Measurements from ENCODE around the gene ADAMTS18.

The ADAMTS18 gene

GRCh38 chr16:77302249-77302648, 132.6 kb downstream of the ADAMTS18 start:
- DNase-seq (ENCODE audit: low spot score) (no peak), ATAC-seq (ENCODE audit: low read depth) (no peak)
- Histone ChIP-seq H3K4me3 (ENCODE audit: severe bottlenecking) (no peak overlapping the region), H3K9me3 (ENCODE audit: severe bottlenecking) (no peaks in the 10 kb centered on the region), H3K36me3 (ENCODE audit: low read depth) (no peaks in the 10 kb centered on the region), H3K27ac (ENCODE audit: poor library complexity, severe bottlenecking) (no peak overlapping the region), H3K27me3 (ENCODE audit: insufficient read depth, poor library complexity, severe bottlenecking) (no peaks in the 10 kb centered on the region), H3K4me1 (ENCODE audit: insufficient read depth, poor library complexity, severe bottlenecking) (peaks cover 25% of the 10 kb centered on the region)
- TF ChIP-seq, protein P1, sequence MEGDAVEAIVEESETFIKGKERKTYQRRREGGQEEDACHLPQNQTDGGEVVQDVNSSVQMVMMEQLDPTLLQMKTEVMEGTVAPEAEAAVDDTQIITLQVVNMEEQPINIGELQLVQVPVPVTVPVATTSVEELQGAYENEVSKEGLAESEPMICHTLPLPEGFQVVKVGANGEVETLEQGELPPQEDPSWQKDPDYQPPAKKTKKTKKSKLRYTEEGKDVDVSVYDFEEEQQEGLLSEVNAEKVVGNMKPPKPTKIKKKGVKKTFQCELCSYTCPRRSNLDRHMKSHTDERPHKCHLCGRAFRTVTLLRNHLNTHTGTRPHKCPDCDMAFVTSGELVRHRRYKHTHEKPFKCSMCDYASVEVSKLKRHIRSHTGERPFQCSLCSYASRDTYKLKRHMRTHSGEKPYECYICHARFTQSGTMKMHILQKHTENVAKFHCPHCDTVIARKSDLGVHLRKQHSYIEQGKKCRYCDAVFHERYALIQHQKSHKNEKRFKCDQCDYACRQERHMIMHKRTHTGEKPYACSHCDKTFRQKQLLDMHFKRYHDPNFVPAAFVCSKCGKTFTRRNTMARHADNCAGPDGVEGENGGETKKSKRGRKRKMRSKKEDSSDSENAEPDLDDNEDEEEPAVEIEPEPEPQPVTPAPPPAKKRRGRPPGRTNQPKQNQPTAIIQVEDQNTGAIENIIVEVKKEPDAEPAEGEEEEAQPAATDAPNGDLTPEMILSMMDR (IDR thresholded peaks at IDR 0.05; ENCODE audit: poor library complexity, severe bottlenecking), result no peak

- Histone ChIP-seq H3K9me3 (ENCODE audit: severe bottlenecking) (no peaks in the 10 kb centered on the region), H3K27me3 (ENCODE audit: insufficient read depth, poor library complexity, severe bottlenecking) (no peaks in the 10 kb centered on the region), H3K27ac (ENCODE audit: poor library complexity, severe bottlenecking) (no peak overlapping the region), H3K4me1 (ENCODE audit: insufficient read depth, poor library complexity, severe bottlenecking) (peaks cover 28% of the 10 kb centered on the region), H3K4me3 (ENCODE audit: severe bottlenecking) (no peak overlapping the region), H3K36me3 (ENCODE audit: low read depth) (no peaks in the 10 kb centered on the region)
- DNase-seq (ENCODE audit: low spot score) (no peak), ATAC-seq (ENCODE audit: low read depth) (no peak)
- TF ChIP-seq, protein P1 (IDR thresholded peaks at IDR 0.05; ENCODE audit: poor library complexity, severe bottlenecking), result no peak
Measured at GRCh38 chr16:77300256-77300655, 134.6 kb downstream of the ADAMTS18 start.

DNA sequence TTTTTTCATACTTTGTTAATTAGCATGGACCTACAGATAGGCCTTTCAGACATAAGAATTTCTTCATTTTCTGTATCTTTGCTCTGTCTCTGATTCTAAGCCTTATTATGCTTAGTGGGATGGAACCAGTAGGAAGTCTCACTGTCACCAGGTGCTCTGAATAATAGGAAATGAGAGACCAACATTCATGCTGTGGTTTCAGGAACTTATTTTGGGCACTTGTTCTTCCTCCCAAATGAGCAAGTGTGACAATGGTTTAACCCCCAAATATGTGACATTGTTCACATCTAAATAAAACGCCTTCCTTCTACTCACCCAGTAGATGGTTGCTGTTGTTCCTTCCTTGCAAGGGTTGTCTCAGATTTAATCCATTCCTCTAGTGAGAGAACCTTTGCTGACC, 135.4 kb downstream of the ADAMTS18 start:
- Histone ChIP-seq H3K4me3 (ENCODE audit: severe bottlenecking) (no peak overlapping the region), H3K4me1 (ENCODE audit: insufficient read depth, poor library complexity, severe bottlenecking) (peaks cover 28% of the 10 kb centered on the region), H3K27me3 (ENCODE audit: insufficient read depth, poor library complexity, severe bottlenecking) (no peaks in the 10 kb centered on the region), H3K27ac (ENCODE audit: poor library complexity, severe bottlenecking) (peak overlapping the region; percentile 58), H3K36me3 (ENCODE audit: low read depth) (no peaks in the 10 kb centered on the region), H3K9me3 (ENCODE audit: severe bottlenecking) (no peaks in the 10 kb centered on the region)
- ATAC-seq (ENCODE audit: low read depth) (no peak), DNase-seq (ENCODE audit: low spot score) (no peak)
- TF ChIP-seq, protein P1 (IDR thresholded peaks at IDR 0.05; ENCODE audit: poor library complexity, severe bottlenecking), result no peak

DNA sequence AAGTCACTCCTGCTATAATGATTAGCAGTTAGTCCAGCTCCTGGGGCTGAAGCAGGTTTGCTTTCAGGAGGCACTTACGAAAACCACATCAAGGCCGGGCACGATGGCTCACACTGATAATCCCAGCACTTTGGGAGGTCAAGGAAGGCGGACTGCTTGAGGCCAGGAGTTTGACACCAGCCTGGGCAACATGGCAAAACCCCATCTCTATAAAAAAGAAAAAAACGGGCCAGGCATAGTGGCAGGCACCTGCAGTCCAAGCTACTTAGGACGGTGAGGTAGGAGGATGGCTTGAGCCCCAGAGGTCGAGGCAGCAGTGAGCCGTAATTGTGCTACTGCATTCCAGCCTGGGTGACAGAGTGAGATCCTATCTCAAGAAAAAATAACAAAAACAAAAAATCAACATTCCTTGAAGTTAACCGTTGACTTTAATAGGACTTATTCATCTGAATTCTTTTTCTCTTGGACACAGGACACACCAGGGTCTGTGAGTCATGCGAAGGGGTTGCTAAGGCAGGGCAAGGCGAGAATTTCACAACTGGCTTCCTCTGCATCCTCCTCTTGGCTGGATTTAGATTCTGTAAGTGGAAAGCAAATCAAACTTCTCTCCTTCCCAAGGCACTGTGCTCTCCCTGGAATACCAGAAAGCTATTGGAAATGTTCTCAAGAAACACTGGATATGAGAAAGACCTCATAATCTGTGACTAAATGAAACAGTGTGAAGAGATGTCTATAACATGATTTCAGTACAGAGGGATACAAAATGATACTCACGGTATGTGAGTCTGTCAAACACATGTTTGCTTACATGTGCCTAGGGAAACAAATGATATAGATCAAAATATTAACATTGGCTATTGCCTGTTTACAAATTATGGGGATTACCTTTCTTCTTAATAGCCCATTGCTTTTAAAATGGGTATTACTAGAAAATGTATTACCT, 136.1 kb downstream of the ADAMTS18 start:
- H3K4me3 ChIP-seq (ENCODE audit: severe bottlenecking), result no peak overlapping the region
- H3K36me3 ChIP-seq (ENCODE audit: low read depth), result no peaks in the 10 kb centered on the region
- TF ChIP-seq, protein P1 (IDR thresholded peaks at IDR 0.05; ENCODE audit: poor library complexity, severe bottlenecking), result no peak
- H3K27ac ChIP-seq (ENCODE audit: poor library complexity, severe bottlenecking), result peak overlapping the region; percentile 58
- H3K27me3 ChIP-seq (ENCODE audit: insufficient read depth, poor library complexity, severe bottlenecking), result no peaks in the 10 kb centered on the region
- peaks cover 28% of the 10 kb centered on the region for H3K4me1 ChIP-seq (ENCODE audit: insufficient read depth, poor library complexity, severe bottlenecking)
- ATAC-seq (ENCODE audit: low read depth) (peak; percentile 97), DNase-seq (ENCODE audit: low spot score) (peak; percentile 91)
- no peaks in the 10 kb centered on the region for H3K9me3 ChIP-seq (ENCODE audit: severe bottlenecking)

GRCh38 chr16:77297996-77298395, 136.8 kb downstream of the ADAMTS18 start:
- no peaks in the 10 kb centered on the region for H3K27me3 ChIP-seq (ENCODE audit: insufficient read depth, poor library complexity, severe bottlenecking)
- H3K27ac ChIP-seq (ENCODE audit: poor library complexity, severe bottlenecking), result peak overlapping the region; percentile 58
- DNase-seq (ENCODE audit: low spot score) (no peak), ATAC-seq (ENCODE audit: low read depth) (peak; percentile 28; the same call in 1 of the 3 replicates)
- H3K4me1 ChIP-seq (ENCODE audit: insufficient read depth, poor library complexity, severe bottlenecking), result peaks cover 28% of the 10 kb centered on the region
- H3K9me3 ChIP-seq (ENCODE audit: severe bottlenecking), result no peaks in the 10 kb centered on the region
- H3K4me3 ChIP-seq (ENCODE audit: severe bottlenecking), result no peak overlapping the region
- H3K36me3 ChIP-seq (ENCODE audit: low read depth), result no peaks in the 10 kb centered on the region
- TF ChIP-seq, protein P1 (IDR thresholded peaks at IDR 0.05; ENCODE audit: poor library complexity, severe bottlenecking), result no peak
